Upper lobe of left lung (tissue), 4 donors: ENCODE data around the gene KIF26B.
A peak's percentile ranks its signal among the peaks of the same experiment; 100 is the strongest.

ENCODE experiments used
- CTCF ChIP-seq, 6 experiments: fragments of 450-650 bp in 4 of 6; fragments of 200-600 bp in 2 of 6; sonication (generic) in 2 of 6; IDR thresholded peaks; one replicate each; pipeline ENCODE4 v1.5.1; 2016 to 2019; ENCODE audit warnings: antibody characterized with exemption in 6 of 6
- EP300 ChIP-seq, 4 donors: sonication (generic); formaldehyde crosslinking; IDR thresholded peaks; one replicate each; pipeline ENCODE4 v1.5.1; 2017; ENCODE audit warnings: antibody characterized with exemption in 4 of 4, control low read depth in 2 of 4
- POLR2A ChIP-seq, 4 donors: fragments of 450-650 bp; IDR thresholded peaks; one replicate each; pipeline ENCODE4 v1.5.1; 2016 to 2017; ENCODE audit warnings: antibody characterized with exemption in 4 of 4, mild to moderate bottlenecking in 2 of 4
- POLR2AphosphoS5 ChIP-seq, 2 donors: sonication (generic); formaldehyde crosslinking; IDR thresholded peaks; one replicate each; pipeline ENCODE4 v1.5.1; 2017; ENCODE audit warnings: antibody characterized with exemption in 2 of 2

GRCh38 chr1:245682638-245683628 lies 528.1 kb downstream of the KIF26B start:
- TF ChIP-seq POLR2A (IDR thresholded peaks at IDR 0.05) (no peak), CTCF (IDR thresholded peaks at IDR 0.05) (no peak), EP300 (IDR thresholded peaks at IDR 0.05) (no peak), POLR2AphosphoS5 (IDR thresholded peaks at IDR 0.05) (peak in 1 of 2 donors; percentile 5)
